Gastroesophageal sphincter (tissue), 3 donors: Measurements from ENCODE around the gene TMCC3.

Source experiments
- CTCF ChIP-seq, 4 experiments: fragments of 200-600 bp in 2 of 4; fragments of 450-650 bp in 2 of 4; sonication (generic) in 1 of 4; IDR thresholded peaks; one replicate each; pipeline ENCODE4 v1.5.1; 2017 to 2019; ENCODE audit warnings: antibody characterized with exemption in 4 of 4, mild to moderate bottlenecking in 2 of 4, moderate library complexity in 2 of 4
- EP300 ChIP-seq: sonication (generic); formaldehyde crosslinking; IDR thresholded peaks from one replicate; pipeline ENCODE4 v1.6.1; 2017; ENCODE audit warnings: antibody characterized with exemption, mild to moderate bottlenecking
- POLR2A ChIP-seq, 2 donors: fragments of 450-650 bp; IDR thresholded peaks; one replicate each; pipeline ENCODE4 v1.6.1; 2017; ENCODE audit warnings: antibody characterized with exemption in 2 of 2, mild to moderate bottlenecking in 2 of 2, moderate library complexity in 1 of 2
- POLR2AphosphoS5 ChIP-seq: sonication (generic); formaldehyde crosslinking; IDR thresholded peaks from one replicate; pipeline ENCODE4 v1.6.1; 2017; ENCODE audit warnings: antibody characterized with exemption

GRCh38 chr12:94560431-94561221 lies 89.7 kb downstream of the TMCC3 start:
- TF ChIP-seq EP300 = no peak
- no peak for TF ChIP-seq POLR2AphosphoS5
- no peak for TF ChIP-seq CTCF (IDR thresholded peaks at IDR 0.05)
- no peak for TF ChIP-seq POLR2A (IDR thresholded peaks at IDR 0.05)
